GM18870 (cell line): Measurements from ENCODE around the gene FAM161A.
"Not testable (repeated sequence)": the region's sequence is repeated elsewhere in the genome, so short reads cannot be mapped to it uniquely, and the experiment has no call there.

ENCODE experiments used
- ATAC-seq: cut with Tn5 transposase; IDR thresholded peaks from one replicate; pipeline ENCODE4 v1.9.1; 2021; ENCODE audit warnings: moderate library complexity; ENCODE audit not compliant: unreplicated experiment

FAM161A gene

GRCh38 chr2:61841286-61841685 is 12.6 kb downstream of the FAM161A start:
- ATAC-seq, result no peak

GRCh38 chr2:61834893-61835292 is 19.0 kb downstream of the FAM161A start:
- no peak for ATAC-seq

GRCh38 chr2:61833971-61834370 is 19.9 kb downstream of the FAM161A start:
- no peak for ATAC-seq

- no peak for ATAC-seq
These were observed 21.5 kb downstream of the FAM161A start for GRCh38 chr2:61832183-61832841.

- ATAC-seq, result no peak
These were observed 31.6 kb downstream of the FAM161A start for GRCh38 chr2:61822255-61822654.

- no peak for ATAC-seq
These were observed 37.1 kb downstream of the FAM161A start for GRCh38 chr2:61816480-61817355.

GRCh38 chr2:61814539-61815160 is 39.2 kb downstream of the FAM161A start:
- no peak for ATAC-seq

GRCh38 chr2:61813314-61813713 is 40.5 kb downstream of the FAM161A start:
- not testable (repeated sequence) for ATAC-seq

- ATAC-seq, result no peak
These were observed 42.0 kb downstream of the FAM161A start for GRCh38 chr2:61811821-61812220.

- not testable (repeated sequence) for ATAC-seq
These were observed 43.7 kb downstream of the FAM161A start for GRCh38 chr2:61810203-61810602.

GRCh38 chr2:61808693-61809092 is 45.2 kb downstream of the FAM161A start:
- ATAC-seq, result not testable (repeated sequence)

GRCh38 chr2:61807036-61807757 is 46.7 kb downstream of the FAM161A start:
- ATAC-seq, result no peak

- no peak for ATAC-seq
These were observed 51.3 kb downstream of the FAM161A start for GRCh38 chr2:61802548-61802947.

GRCh38 chr2:61799099-61799498 is 54.8 kb downstream of the FAM161A start:
- ATAC-seq, result no peak

GRCh38 chr2:61797446-61797845 is 56.4 kb downstream of the FAM161A start:
- not testable (repeated sequence) for ATAC-seq

- ATAC-seq, result no peak
These were observed 58.5 kb downstream of the FAM161A start for GRCh38 chr2:61795408-61795807.

GRCh38 chr2:61793389-61793836 is 60.4 kb downstream of the FAM161A start:
- no peak for ATAC-seq

GRCh38 chr2:61792355-61792890 is 61.4 kb downstream of the FAM161A start:
- no peak for ATAC-seq

- no peak for ATAC-seq
These were observed 63.9 kb downstream of the FAM161A start for GRCh38 chr2:61789807-61790602.
